ENCODE measurements around the gene KLK12. TPM values are rescaled to one million over a fixed set of nuclear protein-coding genes. Genes with fewer than 3 reads are reported as not detected.

KLK12 gene
- total RNA-seq, 4 donors from 2014 or later = 0.41 TPM; not detected in 3

- Histone ChIP-seq H3K27ac (no peak within 1 kb of the TSS), H3K36me3 (no peaks in the 10 kb centered on the region), H3K27me3 (peaks cover 66% of the 10 kb centered on the region), H3K9me3 (no peaks in the 10 kb centered on the region), H3K4me1 (peaks cover 0 to 22% (median 12%) of the 10 kb centered on the region in 4 donors), H3K4me3 (peak within 1 kb of the TSS in 2 of 4 donors; percentile 12 to 18)
- DNase-seq = no peak
- TF ChIP-seq CTCF (IDR thresholded peaks at IDR 0.05) (no peak), EP300 (IDR thresholded peaks at IDR 0.05; ENCODE audit: low read depth) (no peak), POLR2AphosphoS5 (IDR thresholded peaks at IDR 0.05) (no peak), POLR2A (IDR thresholded peaks at IDR 0.05) (no peak)
- intact Hi-C loops (cut with DNase I; ENCODE audit: low total_unique reads) = no loop called here
- in situ Hi-C loops (cut with MboI; ENCODE audit: low pct_ligation_motif_present in 1 of 4, low pct_unique_long_range_greater_than_20kb in 1 of 4, low sequenced_read_pairs in 3 of 4) = no loop called here
- 6 to 25% methylated on average over 2 to 14 of the region's 14 CpGs for WGBS, 2 donors (ENCODE audit: low coverage in 1 of 2)
These were observed 15.3 kb downstream of the KLK12 start, which contains the start of gene KLK10 for GRCh38 chr19:51019544-51019925. Gene KLK10 (minus strand): TSS chr19:51019709. CDS start chr19:51019130, 579 bp downstream.

GRCh38 chr19:51018745-51019543 lies 15.9 kb downstream of the KLK12 start:
- no peaks in the 10 kb centered on the region for H3K9me3 ChIP-seq
- in situ Hi-C loops (cut with MboI; ENCODE audit: low pct_ligation_motif_present in 1 of 4, low pct_unique_long_range_greater_than_20kb in 1 of 4, low sequenced_read_pairs in 3 of 4) (no loop called here), intact Hi-C loops (cut with DNase I; ENCODE audit: low total_unique reads) (no loop called here)
- WGBS, 2 donors (ENCODE audit: low coverage in 1 of 2) = 6% methylated on average over 65 of the region's 68 CpGs; no CpG with 5 or more reads in 1 of the 2 donors
- peaks cover 68% of the 10 kb centered on the region for H3K27me3 ChIP-seq
- H3K4me3 ChIP-seq = peak overlapping the region in 2 of 4 donors; percentile 12 to 18
- H3K4me1 ChIP-seq = peaks cover 0 to 22% (median 12%) of the 10 kb centered on the region in 4 donors
- TF ChIP-seq POLR2AphosphoS5 (IDR thresholded peaks at IDR 0.05) = no peak
- no peak for TF ChIP-seq CTCF (IDR thresholded peaks at IDR 0.05)
- no peak for TF ChIP-seq EP300 (IDR thresholded peaks at IDR 0.05; ENCODE audit: low read depth)
- TF ChIP-seq POLR2A (IDR thresholded peaks at IDR 0.05) = no peak
- H3K27ac ChIP-seq = no peak overlapping the region
- DNase-seq = no peak
- no peaks in the 10 kb centered on the region for H3K36me3 ChIP-seq

GRCh38 chr19:51016798-51017683 lies 17.8 kb downstream of the KLK12 start:
- peak overlapping the region in 1 of 4 donors; percentile 18 for H3K4me3 ChIP-seq
- WGBS, 2 donors (ENCODE audit: low coverage in 1 of 2) = 0 to 9% methylated on average over 16 to 61 of the region's 68 CpGs

More at GRCh38 chr19:51016798-51017683, 17.8 kb downstream of the KLK12 start:
- no peaks in the 10 kb centered on the region for H3K36me3 ChIP-seq
- intact Hi-C loops (cut with DNase I; ENCODE audit: low total_unique reads) (no loop called here), in situ Hi-C loops (cut with MboI; ENCODE audit: low pct_ligation_motif_present in 1 of 4, low pct_unique_long_range_greater_than_20kb in 1 of 4, low sequenced_read_pairs in 3 of 4) (no loop called here)
- no peaks in the 10 kb centered on the region for H3K9me3 ChIP-seq
- TF ChIP-seq POLR2AphosphoS5 (IDR thresholded peaks at IDR 0.05) (no peak), EP300 (IDR thresholded peaks at IDR 0.05; ENCODE audit: low read depth) (no peak), POLR2A (IDR thresholded peaks at IDR 0.05) (no peak), CTCF (IDR thresholded peaks at IDR 0.05) (peak; percentile 50 to 74 (median 62))
- no peak overlapping the region for H3K27ac ChIP-seq
- H3K27me3 ChIP-seq = peaks cover 72% of the 10 kb centered on the region
- DNase-seq = peak; percentile 67
- H3K4me1 ChIP-seq = peaks cover 0 to 22% (median 12%) of the 10 kb centered on the region in 4 donors
